Osteoblast (primary cell): Measurements from ENCODE around the gene NT5C2. TPM values are rescaled to one million over a fixed set of nuclear protein-coding genes. Genes with fewer than 3 reads are reported as not detected.

Experiments used
- DNase-seq: peaks from one replicate; pipeline ENCODE4 v3.0.0; 2011; ENCODE audit warnings: low spot score, mixed read lengths; ENCODE audit not compliant: insufficient read length; ENCODE audit errors: missing footprints
- H2AFZ ChIP-seq: 2 replicates; pipeline ENCODE4 v1.6.0; 2011; ENCODE audit warnings: mild to moderate bottlenecking, low read length
- H3K27ac ChIP-seq: 2 replicates; pipeline ENCODE4 v1.5.1; 2011; ENCODE audit warnings: mild to moderate bottlenecking, low read depth, low read length, moderate library complexity
- H3K27me3 ChIP-seq: 2 replicates; pipeline ENCODE4 v1.6.0; 2012; ENCODE audit warnings: mild to moderate bottlenecking, control low read depth, inconsistent platforms, low read length, moderate library complexity; ENCODE audit not compliant: insufficient read depth
- H3K36me3 ChIP-seq: 2 replicates; pipeline ENCODE4 v1.5.1; 2011; ENCODE audit warnings: mild to moderate bottlenecking, low read length, control low read depth, moderate library complexity; ENCODE audit not compliant: insufficient read depth
- H3K4me1 ChIP-seq: 2 replicates; pipeline ENCODE4 v1.5.1; 2011; ENCODE audit warnings: mild to moderate bottlenecking, low read length, control low read depth, moderate library complexity; ENCODE audit not compliant: insufficient read depth
- H3K4me2 ChIP-seq: 2 replicates; pipeline ENCODE4 v1.6.0; 2011; ENCODE audit warnings: mild to moderate bottlenecking, low read length; ENCODE audit not compliant: insufficient read depth
- H3K4me3 ChIP-seq: fragments of 200-600 bp; sonication (generic); 3 replicates; pipeline ENCODE4 v1.5.1; 2012; ENCODE audit warnings: mild to moderate bottlenecking, low read length, inconsistent platforms; ENCODE audit not compliant: insufficient read depth
- H3K79me2 ChIP-seq: 2 replicates; pipeline ENCODE4 v1.6.0; 2012; ENCODE audit warnings: mild to moderate bottlenecking, low read length, control low read depth, inconsistent platforms; ENCODE audit not compliant: insufficient read depth
- H3K9me3 ChIP-seq: 2 replicates; pipeline ENCODE4 v1.5.1; 2011; ENCODE audit warnings: low read depth, low read length, control low read depth
- H4K20me1 ChIP-seq: 2 replicates; pipeline ENCODE4 v1.6.0; 2012; ENCODE audit warnings: mild to moderate bottlenecking, low read length, control low read depth; ENCODE audit not compliant: insufficient read depth
- total RNA-seq: library from RNA; depleted of rRNA; stranded (reverse); fragments of >200 nt; gene quantifications from 2 replicates; pipeline ENCODE4 v1.2.3, GENCODE V29; 2012
- TF ChIP-seq, protein P1 (sequence below): IDR thresholded peaks from 2 replicates; pipeline ENCODE4 v1.5.1; 2011; ENCODE audit warnings: mild to moderate bottlenecking, low read depth, low read length, moderate library complexity; ENCODE audit errors: extremely low read depth

NT5C2 gene
- total RNA-seq, 1 donor: 94.1 TPM

GRCh38 chr10:103098240-103098639, 94.8 kb downstream of the NT5C2 start:
- peaks cover 83% of the 10 kb centered on the region for H3K36me3 ChIP-seq
- H3K79me2 ChIP-seq: no peaks in the 10 kb centered on the region
- no peak overlapping the region for H3K27ac ChIP-seq
- TF ChIP-seq, protein P1, sequence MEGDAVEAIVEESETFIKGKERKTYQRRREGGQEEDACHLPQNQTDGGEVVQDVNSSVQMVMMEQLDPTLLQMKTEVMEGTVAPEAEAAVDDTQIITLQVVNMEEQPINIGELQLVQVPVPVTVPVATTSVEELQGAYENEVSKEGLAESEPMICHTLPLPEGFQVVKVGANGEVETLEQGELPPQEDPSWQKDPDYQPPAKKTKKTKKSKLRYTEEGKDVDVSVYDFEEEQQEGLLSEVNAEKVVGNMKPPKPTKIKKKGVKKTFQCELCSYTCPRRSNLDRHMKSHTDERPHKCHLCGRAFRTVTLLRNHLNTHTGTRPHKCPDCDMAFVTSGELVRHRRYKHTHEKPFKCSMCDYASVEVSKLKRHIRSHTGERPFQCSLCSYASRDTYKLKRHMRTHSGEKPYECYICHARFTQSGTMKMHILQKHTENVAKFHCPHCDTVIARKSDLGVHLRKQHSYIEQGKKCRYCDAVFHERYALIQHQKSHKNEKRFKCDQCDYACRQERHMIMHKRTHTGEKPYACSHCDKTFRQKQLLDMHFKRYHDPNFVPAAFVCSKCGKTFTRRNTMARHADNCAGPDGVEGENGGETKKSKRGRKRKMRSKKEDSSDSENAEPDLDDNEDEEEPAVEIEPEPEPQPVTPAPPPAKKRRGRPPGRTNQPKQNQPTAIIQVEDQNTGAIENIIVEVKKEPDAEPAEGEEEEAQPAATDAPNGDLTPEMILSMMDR: no peak
- H3K27me3 ChIP-seq: no peaks in the 10 kb centered on the region
- H4K20me1 ChIP-seq: peaks cover 2% of the 10 kb centered on the region
- no peak for DNase-seq
- no peaks in the 10 kb centered on the region for H3K4me1 ChIP-seq
- H3K4me2 ChIP-seq: no peak overlapping the region
- no peak overlapping the region for H3K4me3 ChIP-seq
- no peak overlapping the region for H2AFZ ChIP-seq
- no peaks in the 10 kb centered on the region for H3K9me3 ChIP-seq

GRCh38 chr10:103096130-103096529, 96.9 kb downstream of the NT5C2 start:
- Histone ChIP-seq H3K4me3 (no peak overlapping the region), H3K79me2 (no peaks in the 10 kb centered on the region), H3K9me3 (no peaks in the 10 kb centered on the region), H3K27me3 (no peaks in the 10 kb centered on the region), H3K4me2 (no peak overlapping the region), H3K27ac (no peak overlapping the region), H2AFZ (no peak overlapping the region), H4K20me1 (peaks cover 3% of the 10 kb centered on the region), H3K4me1 (no peaks in the 10 kb centered on the region), H3K36me3 (peaks cover 93% of the 10 kb centered on the region)
- TF ChIP-seq, protein P1: no peak
- no peak for DNase-seq

GRCh38 chr10:103095005-103095404, 98.1 kb downstream of the NT5C2 start:
- Histone ChIP-seq H3K79me2 (no peaks in the 10 kb centered on the region), H3K9me3 (no peaks in the 10 kb centered on the region), H4K20me1 (peaks cover 3% of the 10 kb centered on the region), H3K4me3 (no peak overlapping the region), H3K27ac (no peak overlapping the region), H3K36me3 (peaks cover 93% of the 10 kb centered on the region), H3K4me1 (no peaks in the 10 kb centered on the region), H3K4me2 (no peak overlapping the region), H2AFZ (no peak overlapping the region), H3K27me3 (no peaks in the 10 kb centered on the region)
- TF ChIP-seq, protein P1: no peak
- DNase-seq: no peak

- H2AFZ ChIP-seq: no peak overlapping the region
- peaks cover 3% of the 10 kb centered on the region for H4K20me1 ChIP-seq
- H3K27me3 ChIP-seq: no peaks in the 10 kb centered on the region
- H3K4me2 ChIP-seq: no peak overlapping the region
- H3K4me1 ChIP-seq: no peaks in the 10 kb centered on the region
- DNase-seq: no peak
- no peak overlapping the region for H3K27ac ChIP-seq
- H3K9me3 ChIP-seq: no peaks in the 10 kb centered on the region
- H3K4me3 ChIP-seq: no peak overlapping the region
- TF ChIP-seq, protein P1: no peak
- peaks cover 70% of the 10 kb centered on the region for H3K36me3 ChIP-seq
- H3K79me2 ChIP-seq: no peaks in the 10 kb centered on the region
Measured at GRCh38 chr10:103090911-103091310, 102.2 kb downstream of the NT5C2 start.
